Liver (tissue), 9 donors: ENCODE data around the gene DCAF5. TPM values are rescaled to one million over a fixed set of nuclear protein-coding genes. Genes with fewer than 3 reads are reported as not detected.

Experiments
- DNase-seq: peaks from one replicate; pipeline ENCODE4 v3.0.0-alpha.2; 2017; ENCODE audit warnings: low spot score
- H3K27ac ChIP-seq, 2 donors: one replicate each; pipeline ENCODE4 v1.7.0; 2013; ENCODE audit warnings: inconsistent platforms in 2 of 2, low read length in 2 of 2, control low read depth in 1 of 2, low read depth in 1 of 2, mild to moderate bottlenecking in 1 of 2
- H3K27me3 ChIP-seq, 4 donors: one replicate each; pipeline versions ENCODE4 v1.6.1 to v1.7.0; 2013; ENCODE audit warnings: low read length in 3 of 4, inconsistent platforms in 1 of 4, mild to moderate bottlenecking in 1 of 4, moderate library complexity in 1 of 4; ENCODE audit not compliant: control insufficient read depth in 4 of 4, insufficient read depth in 4 of 4
- H3K36me3 ChIP-seq, 4 donors: one replicate each; pipeline versions ENCODE4 v1.6.1 to v1.7.0; 2013; ENCODE audit warnings: low read length in 3 of 4, mild to moderate bottlenecking in 3 of 4, low read depth in 1 of 4, moderate library complexity in 1 of 4; ENCODE audit not compliant: control insufficient read depth in 4 of 4, insufficient read depth in 3 of 4
- H3K4me1 ChIP-seq, 4 donors: one replicate each; pipeline versions ENCODE4 v1.6.1 to v1.7.0; 2013; ENCODE audit warnings: low read length in 3 of 4, mild to moderate bottlenecking in 3 of 4, moderate library complexity in 1 of 4; ENCODE audit not compliant: control insufficient read depth in 4 of 4, insufficient read depth in 4 of 4
- H3K4me3 ChIP-seq, 3 donors: one replicate each; pipeline versions ENCODE4 v1.6.1 to v1.7.0; 2013; ENCODE audit warnings: low read length in 3 of 3, control low read depth in 1 of 3, low read depth in 1 of 3, mild to moderate bottlenecking in 1 of 3
- H3K9ac ChIP-seq, 2 donors: one replicate each; pipeline ENCODE4 v1.7.0; 2013; ENCODE audit warnings: low read length in 2 of 2, mild to moderate bottlenecking in 2 of 2, moderate library complexity in 2 of 2, control low read depth in 1 of 2, low read depth in 1 of 2
- H3K9me3 ChIP-seq, 4 donors: one replicate each; pipeline versions ENCODE4 v1.6.1 to v1.7.0; 2013; ENCODE audit warnings: low read length in 3 of 4; ENCODE audit not compliant: control insufficient read depth in 4 of 4
- ATF3 ChIP-seq: IDR thresholded peaks from 2 replicates; pipeline ENCODE4 v1.6.1; 2016; ENCODE audit warnings: antibody characterized with exemption
- EGR1 ChIP-seq, 2 donors: IDR thresholded peaks; 2 replicates each; pipeline ENCODE4 v1.6.1; 2016 to 2018; ENCODE audit warnings: antibody characterized with exemption in 2 of 2, low read depth in 2 of 2
- FOXA1 ChIP-seq: IDR thresholded peaks from 2 replicates; pipeline ENCODE4 v1.6.1; 2016; ENCODE audit warnings: antibody characterized with exemption
- FOXA2 ChIP-seq: IDR thresholded peaks from 2 replicates; pipeline ENCODE4 v1.6.1; 2016; ENCODE audit warnings: antibody characterized with exemption
- HNF4G ChIP-seq: IDR thresholded peaks from 2 replicates; pipeline ENCODE4 v1.6.1; 2016; ENCODE audit warnings: antibody characterized with exemption
- JUND ChIP-seq, 2 donors: IDR thresholded peaks; 2 replicates each; pipeline ENCODE4 v1.6.1; 2016; ENCODE audit warnings: antibody characterized with exemption in 2 of 2
- MAX ChIP-seq: IDR thresholded peaks from 2 replicates; pipeline ENCODE4 v1.6.1; 2016; ENCODE audit warnings: antibody characterized with exemption
- RAD21 ChIP-seq, 2 donors: IDR thresholded peaks; 2 replicates each; pipeline ENCODE4 v1.6.1; 2016; ENCODE audit warnings: antibody characterized with exemption in 2 of 2, mild to moderate bottlenecking in 2 of 2
- REST ChIP-seq: IDR thresholded peaks from 2 replicates; pipeline ENCODE4 v1.6.1; 2016; ENCODE audit warnings: antibody characterized with exemption, mild to moderate bottlenecking
- RXRA ChIP-seq, 2 donors: IDR thresholded peaks; 2 replicates each; pipeline ENCODE4 v1.6.1; 2017 to 2018; ENCODE audit warnings: antibody characterized with exemption in 2 of 2, mild to moderate bottlenecking in 1 of 2
- SP1 ChIP-seq: IDR thresholded peaks from 2 replicates; pipeline ENCODE4 v1.6.1; 2018; ENCODE audit warnings: antibody characterized with exemption, mild to moderate bottlenecking
- TAF1 ChIP-seq: conservative IDR thresholded peaks from 2 replicates; pipeline ENCODE4 v1.6.1; 2016; ENCODE audit warnings: antibody characterized with exemption, mild to moderate bottlenecking
- YY1 ChIP-seq: IDR thresholded peaks from 2 replicates; pipeline ENCODE4 v1.6.1; 2016; ENCODE audit warnings: antibody characterized with exemption, mild to moderate bottlenecking
- ZBTB33 ChIP-seq: IDR thresholded peaks from 2 replicates; pipeline ENCODE4 v1.6.1; 2016; ENCODE audit warnings: antibody characterized with exemption
- WGBS: extraction: QIAGEN DNeasy Blood & Tissue Kit; methylation state at CpG from one replicate; pipeline ENCODE4 v1.1.7; 2013; 5-methylcytosine and 5-hydroxymethylcytosine counted together
- polyA plus RNA-seq, 2 donors: library from polyadenylated mRNA; stranded (reverse) in 1 of 2; unstranded in 1 of 2; fragments of 200-250 nt in 1 of 2; fragments of >200 nt in 1 of 2; fragmentation: Nextera tagmentation in 1 of 2; extraction: Ambion mirVana in 1 of 2; gene quantifications; one replicate each; pipeline versions ENCODE4 v1.2.1 to v1.2.3, GENCODE V29; 2013 to 2015
- total RNA-seq, 2 donors: library from RNA; depleted of rRNA; stranded (reverse); fragments of >200 nt; gene quantifications; one replicate each; pipeline ENCODE4 v1.2.3, GENCODE V29; 2014
- donor health status: healthy.
- donor health status: healthy.
- donor health status: healthy.
- donor health status: healthy.
- donor health status: healthy.

Gene DCAF5
- total and polyA plus RNA-seq, 4 donors = 12.9 to 18.1 (median 14.5) TPM

- no peaks in the 10 kb centered on the region for H3K9me3 ChIP-seq
- no peak overlapping the region for H3K27ac ChIP-seq
- WGBS = 81% methylated on average over 12 of the region's 12 CpGs
- no peak overlapping the region for H3K9ac ChIP-seq
- H3K4me3 ChIP-seq = no peak overlapping the region
- H3K36me3 ChIP-seq = no peaks in the 10 kb centered on the region
- H3K27me3 ChIP-seq = no peaks in the 10 kb centered on the region
- TF ChIP-seq REST (no peak), EGR1 (IDR thresholded peaks at IDR 0.05; ENCODE audit: low read depth in 2 of 2) (no peak), TAF1 (no peak), FOXA1 (no peak), FOXA2 (no peak), ATF3 (no peak), ZBTB33 (no peak), RAD21 (IDR thresholded peaks at IDR 0.05) (no peak), MAX (no peak), YY1 (no peak), JUND (IDR thresholded peaks at IDR 0.05) (no peak)
- peak; percentile 57 for DNase-seq
- H3K4me1 ChIP-seq = no peaks in the 10 kb centered on the region
These were observed 138.8 kb downstream of the DCAF5 start for GRCh38 chr14:69013943-69014782.

GRCh38 chr14:69012256-69012953 lies 140.5 kb downstream of the DCAF5 start:
- WGBS = 94% methylated on average over 5 of the region's 5 CpGs
- Histone ChIP-seq H3K9ac (no peak overlapping the region), H3K4me1 (no peaks in the 10 kb centered on the region), H3K27ac (no peak overlapping the region), H3K9me3 (no peaks in the 10 kb centered on the region), H3K36me3 (no peaks in the 10 kb centered on the region), H3K4me3 (no peak overlapping the region), H3K27me3 (no peaks in the 10 kb centered on the region)
- TF ChIP-seq ATF3 (no peak), SP1 (no peak), TAF1 (no peak), EGR1 (IDR thresholded peaks at IDR 0.05; ENCODE audit: low read depth in 2 of 2) (no peak), FOXA2 (no peak), HNF4G (no peak), RXRA (IDR thresholded peaks at IDR 0.05) (no peak)
- no peak for DNase-seq
